Keratinocyte (primary cell): ENCODE measurements around the gene ERF. TPM values are rescaled to one million over a fixed set of nuclear protein-coding genes. Genes with fewer than 3 reads are reported as not detected.

Source experiments
- DNase-seq: peaks from one replicate; pipeline ENCODE4 v3.0.0-alpha.2; 2011; ENCODE audit warnings: low read depth, missing footprints, low spot score
- FAIRE-seq: peaks from 2 replicates; lab custom pipeline; 2011; peaks lifted over from hg19 to GRCh38; lab: Jason Lieb, UNC
- H2AFZ ChIP-seq: 2 replicates; pipeline ENCODE4 v1.6.0; 2012; ENCODE audit warnings: low read length, control low read depth, inconsistent platforms; ENCODE audit not compliant: control insufficient read depth
- H3K27ac ChIP-seq: 2 replicates; pipeline ENCODE4 v1.5.1; 2011; ENCODE audit warnings: low read length; ENCODE audit not compliant: control insufficient read depth, insufficient read depth
- H3K27me3 ChIP-seq: 3 replicates; pipeline ENCODE4 v1.6.0; 2011; ENCODE audit warnings: low read length; ENCODE audit not compliant: control insufficient read depth, insufficient read depth; ENCODE audit errors: extremely low read depth
- H3K36me3 ChIP-seq, 2 experiments: 2 replicates in 1 of 2; 3 replicates in 1 of 2; pipeline ENCODE4 v1.5.1; 2011; ENCODE audit warnings: low read length in 2 of 2, mild to moderate bottlenecking in 1 of 2; ENCODE audit not compliant: control insufficient read depth in 2 of 2, insufficient read depth in 2 of 2; ENCODE audit errors: extremely low read depth in 1 of 2
- H3K4me1 ChIP-seq: 3 replicates; pipeline ENCODE4 v1.5.1; 2011; ENCODE audit warnings: low read length; ENCODE audit not compliant: control insufficient read depth, insufficient read depth; ENCODE audit errors: extremely low read depth
- H3K4me2 ChIP-seq: 3 replicates; pipeline ENCODE4 v1.6.0; 2011; ENCODE audit warnings: low read depth, low read length; ENCODE audit not compliant: control insufficient read depth, insufficient read depth; ENCODE audit errors: extremely low read depth
- H3K4me3 ChIP-seq, 3 experiments: fragments of 200-600 bp in 1 of 3; sonication (generic) in 1 of 3; 2 replicates in 2 of 3; 3 replicates in 1 of 3; pipeline ENCODE4 v1.5.1; 2011 to 2016; ENCODE audit warnings: low read length in 3 of 3, mild to moderate bottlenecking in 3 of 3, control low read depth in 2 of 3, inconsistent platforms in 1 of 3, low read depth in 1 of 3, mixed read lengths in 1 of 3, mixed run types in 1 of 3, moderate library complexity in 1 of 3; ENCODE audit not compliant: control insufficient read depth in 2 of 3, insufficient read depth in 2 of 3; ENCODE audit errors: extremely low read depth in 1 of 3
- H3K79me2 ChIP-seq: 2 replicates; pipeline ENCODE4 v1.6.0; 2012; ENCODE audit warnings: low read length; ENCODE audit not compliant: control insufficient read depth, insufficient read depth
- H3K9ac ChIP-seq: 3 replicates; pipeline ENCODE4 v1.6.0; 2011; ENCODE audit warnings: low read length; ENCODE audit not compliant: control insufficient read depth, insufficient read depth; ENCODE audit errors: extremely low read depth
- H3K9me1 ChIP-seq: 3 replicates; pipeline ENCODE4 v1.6.0; 2011; ENCODE audit warnings: low read length; ENCODE audit not compliant: control insufficient read depth, insufficient read depth; ENCODE audit errors: extremely low read depth
- H3K9me3 ChIP-seq: 2 replicates; pipeline ENCODE4 v1.5.1; 2012; ENCODE audit warnings: low read depth, low read length; ENCODE audit not compliant: control insufficient read depth
- H4K20me1 ChIP-seq: 3 replicates; pipeline ENCODE4 v1.6.0; 2011; ENCODE audit warnings: low read length; ENCODE audit not compliant: control insufficient read depth, insufficient read depth; ENCODE audit errors: extremely low read depth
- CTCF ChIP-seq, 3 experiments: IDR thresholded peaks in 1 of 3; conservative IDR thresholded peaks in 1 of 3; optimal IDR thresholded peaks in 1 of 3; 2 replicates in 2 of 3; 3 replicates in 1 of 3; pipeline versions ENCODE3 to v1.5.1; 2011; ENCODE audit warnings: low read length in 3 of 3, mild to moderate bottlenecking in 3 of 3, moderate library complexity in 2 of 3, control low read depth in 1 of 3, inconsistent platforms in 1 of 3; ENCODE audit not compliant: insufficient read depth in 2 of 3; ENCODE audit errors: extremely low read depth in 1 of 3
- EZH2 ChIP-seq: IDR thresholded peaks from one replicate; pipeline ENCODE4 v1.6.1; 2012; ENCODE audit warnings: inconsistent platforms, mild to moderate bottlenecking, low read length, moderate library complexity
- dilution Hi-C: fragments of 300-500 bp; cut with MboI; formaldehyde crosslinking; loops from one replicate; pipeline ENCODE4 v1.7.0; 2020; ENCODE audit warnings: low sequenced_read_pairs; ENCODE audit not compliant: extremely low pct_ligation_motif_present
- polyA plus RNA-seq, 5 experiments: library from polyadenylated mRNA; depleted of rRNA in 3 of 5; stranded (reverse) in 3 of 5; stranded (forward) in 1 of 5; unstranded in 1 of 5; fragments of >200 nt; gene quantifications; 1 replicate in 1 of 5; 2 replicates in 3 of 5; 3 replicates in 1 of 5; pipeline versions ENCODE4 v1.2.1 to v1.2.3, GENCODE V29; 2011 to 2012; ENCODE audit warnings: missing spikeins in 2 of 5, low read depth in 1 of 5, low replicate concordance in 1 of 5

ERF gene
- polyA plus RNA-seq, 1 donor (not counting 4 experiments of a cell fraction or from before 2014, with no cell fraction given): 83.5 TPM

- H3K4me1 ChIP-seq: peaks cover 59% of the 10 kb centered on the region
- peaks cover 5% of the 10 kb centered on the region for H3K9me1 ChIP-seq
- H3K79me2 ChIP-seq: peaks cover 69% of the 10 kb centered on the region
- no peaks in the 10 kb centered on the region for H4K20me1 ChIP-seq
- no peaks in the 10 kb centered on the region for H3K9me3 ChIP-seq
- H3K36me3 ChIP-seq: peaks cover 21 to 40% of the 10 kb centered on the region in 2 experiments
- FAIRE-seq (no peak), DNase-seq (no peak)
- dilution Hi-C loops: no loop called here
- no peak overlapping the region for H2AFZ ChIP-seq
- no peak overlapping the region for H3K4me3 ChIP-seq
- H3K27me3 ChIP-seq: no peaks in the 10 kb centered on the region
- no peak overlapping the region for H3K9ac ChIP-seq
- H3K27ac ChIP-seq: no peak overlapping the region
- TF ChIP-seq EZH2 (no peak), CTCF (optimal IDR thresholded peaks at IDR 0.05 in 1 of 3, IDR thresholded peaks at IDR 0.05 in 1 of 3, conservative IDR thresholded peaks at IDR 0.05 in 1 of 3; ENCODE audit: extremely low read depth in 1 of 3, insufficient read depth in 2 of 3, low read length in 3 of 3) (no peak)
- peak overlapping the region; percentile 43 for H3K4me2 ChIP-seq
These were observed 20.6 kb upstream of the ERF start for GRCh38 chr19:42275517-42275916.

GRCh38 chr19:42275103-42275502 lies 20.2 kb upstream of the ERF start:
- Histone ChIP-seq H3K9ac (peak overlapping the region; percentile 6), H3K27ac (no peak overlapping the region), H3K36me3 (peaks cover 21 to 40% of the 10 kb centered on the region in 2 experiments), H4K20me1 (no peaks in the 10 kb centered on the region), H3K4me2 (peak overlapping the region; percentile 43), H3K4me1 (peaks cover 63% of the 10 kb centered on the region), H3K9me3 (no peaks in the 10 kb centered on the region), H3K9me1 (peaks cover 5% of the 10 kb centered on the region), H3K79me2 (peaks cover 69% of the 10 kb centered on the region), H3K4me3 (no peak overlapping the region), H3K27me3 (no peaks in the 10 kb centered on the region), H2AFZ (no peak overlapping the region)
- DNase-seq (no peak), FAIRE-seq (no peak)
- TF ChIP-seq CTCF (optimal IDR thresholded peaks at IDR 0.05 in 1 of 3, IDR thresholded peaks at IDR 0.05 in 1 of 3, conservative IDR thresholded peaks at IDR 0.05 in 1 of 3; ENCODE audit: extremely low read depth in 1 of 3, insufficient read depth in 2 of 3, low read length in 3 of 3) (no peak), EZH2 (no peak)
- dilution Hi-C loops: no loop called here
